DMS53 (cell line): Measurements from ENCODE around the gene TSPO.
A peak's percentile ranks its signal among the peaks of the same experiment; 100 is the strongest.

Experiments used
- DNase-seq: peaks from one replicate; lab custom pipeline; 2025; lab: John Stamatoyannopoulos, UW

Gene TSPO

DNA sequence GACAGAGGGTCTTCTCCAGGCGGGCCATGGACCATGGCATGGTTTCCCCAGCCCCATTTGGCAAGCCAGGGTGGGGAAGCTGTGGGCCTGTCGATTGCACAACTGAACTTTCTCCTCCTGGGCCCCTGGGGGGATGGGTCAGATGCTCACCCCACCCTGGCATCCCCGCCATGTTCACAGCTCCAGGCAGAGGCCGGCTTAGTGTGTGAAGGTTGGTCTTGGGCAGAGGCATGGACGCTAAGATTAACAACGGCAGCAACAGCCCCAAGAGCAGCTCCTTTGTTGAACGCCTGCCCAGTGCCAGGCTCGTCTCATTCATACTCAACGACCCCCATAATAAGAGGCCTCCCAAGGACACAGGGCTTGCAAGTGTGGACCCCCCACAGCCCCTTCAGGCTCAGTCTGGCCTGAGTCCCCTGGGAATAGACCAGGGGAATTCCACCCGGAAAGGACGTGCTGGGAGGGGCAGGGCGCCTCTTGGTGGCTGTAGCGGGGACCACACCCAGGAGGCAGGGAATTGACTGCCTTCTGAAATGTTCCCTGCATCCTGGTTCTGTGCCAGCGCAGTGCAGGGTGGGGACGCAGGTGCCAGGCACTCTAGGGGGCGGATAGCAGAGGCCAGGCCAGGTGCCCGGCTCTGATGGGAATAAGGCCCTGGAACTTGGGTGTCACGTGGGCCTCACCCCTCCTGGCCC lies 8.3 kb downstream of the TSPO start:
- peak; percentile 14 for DNase-seq

DNA sequence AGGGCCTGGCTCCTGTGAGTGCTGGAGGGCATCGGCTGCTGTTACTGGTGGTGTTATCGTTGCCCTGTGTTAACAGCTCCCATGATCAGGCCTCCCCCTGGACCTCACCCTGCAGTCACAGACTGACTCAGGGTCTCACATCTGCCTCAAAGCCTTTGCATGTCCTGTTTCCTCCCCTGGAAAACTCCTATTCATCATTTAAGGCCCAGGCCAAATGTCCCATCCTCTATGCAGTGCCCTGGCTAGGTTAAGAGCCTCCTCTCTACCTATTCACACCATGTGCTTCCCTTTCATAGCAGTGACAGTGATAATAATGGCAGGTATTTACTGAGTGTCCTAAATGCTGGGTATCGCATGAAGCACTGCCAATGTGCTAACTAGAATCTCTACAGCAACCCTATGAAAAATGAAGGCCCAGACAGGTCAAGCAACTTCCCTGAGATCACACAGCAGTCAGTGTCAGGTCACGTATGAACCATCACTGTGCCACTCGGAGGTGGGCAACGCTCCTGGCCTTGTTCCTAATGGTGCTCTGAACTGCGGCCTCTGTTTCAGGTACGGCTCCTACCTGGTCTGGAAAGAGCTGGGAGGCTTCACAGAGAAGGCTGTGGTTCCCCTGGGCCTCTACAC lies 9.3 kb downstream of the TSPO start:
- no peak for DNase-seq

DNA sequence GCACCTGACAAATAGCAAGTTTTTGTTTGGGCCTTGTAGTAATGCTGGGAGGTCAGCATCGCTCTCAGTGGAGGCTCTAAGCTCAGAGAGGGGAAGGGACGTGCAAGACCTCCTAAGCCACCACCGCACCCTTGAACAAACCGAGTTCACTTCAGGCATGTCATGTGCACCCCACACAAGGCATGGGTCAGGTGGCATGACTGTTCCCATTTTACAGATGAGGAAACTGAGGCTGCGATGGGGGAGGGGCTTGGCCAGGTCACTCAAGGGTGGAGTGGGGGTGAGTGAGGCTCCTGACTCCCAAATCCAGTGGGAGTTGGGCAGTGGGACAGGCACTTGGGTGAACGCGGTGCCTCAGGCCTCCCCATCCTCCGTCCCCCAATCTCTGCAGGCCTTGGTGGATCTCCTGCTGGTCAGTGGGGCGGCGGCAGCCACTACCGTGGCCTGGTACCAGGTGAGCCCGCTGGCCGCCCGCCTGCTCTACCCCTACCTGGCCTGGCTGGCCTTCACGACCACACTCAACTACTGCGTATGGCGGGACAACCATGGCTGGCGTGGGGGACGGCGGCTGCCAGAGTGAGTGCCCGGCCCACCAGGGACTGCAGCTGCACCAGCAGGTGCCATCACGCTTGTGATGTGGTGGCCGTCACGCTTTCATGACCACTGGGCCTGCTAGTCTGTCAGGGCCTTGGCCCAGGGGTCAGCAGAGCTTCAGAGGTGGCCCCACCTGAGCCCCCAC lies 11.2 kb downstream of the TSPO start:
- DNase-seq, result no peak

- no peak for DNase-seq
These were observed 12.0 kb downstream of the TSPO start for GRCh38 chr22:43163241-43163795.

GRCh38 chr22:43164636-43165035 lies 13.3 kb downstream of the TSPO start:
- no peak for DNase-seq

GRCh38 chr22:43166132-43166930 lies 15.0 kb downstream of the TSPO start:
- DNase-seq, result no peak

DNA sequence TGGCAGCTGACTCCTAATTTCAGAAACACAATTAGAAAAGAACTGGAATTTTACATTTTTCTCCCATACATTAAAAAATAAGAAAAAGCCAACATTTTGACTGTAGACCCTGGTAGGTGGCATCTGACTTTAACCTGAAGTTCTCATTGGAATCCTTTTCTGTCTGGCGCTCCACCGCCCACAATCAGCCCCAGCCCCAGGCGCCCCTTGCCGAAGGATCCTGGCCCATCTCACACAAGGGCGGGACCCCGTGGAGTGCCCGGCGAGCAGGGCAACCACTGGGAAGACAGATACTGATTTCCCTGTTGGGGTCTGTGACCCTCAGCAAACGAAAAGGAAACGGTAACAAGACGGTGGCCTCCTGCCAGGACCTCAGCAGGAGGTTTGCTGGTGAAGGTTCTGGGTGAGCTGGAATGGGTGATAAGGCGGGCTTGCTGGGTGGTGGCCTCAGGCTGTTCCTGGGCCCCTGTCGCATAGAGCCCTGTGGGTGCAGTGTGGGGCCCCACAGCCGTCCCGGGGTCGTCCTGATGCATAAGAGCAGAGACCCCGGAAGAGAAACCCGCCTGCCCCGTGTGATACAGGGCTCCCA lies 15.7 kb downstream of the TSPO start:
- no peak for DNase-seq

DNA sequence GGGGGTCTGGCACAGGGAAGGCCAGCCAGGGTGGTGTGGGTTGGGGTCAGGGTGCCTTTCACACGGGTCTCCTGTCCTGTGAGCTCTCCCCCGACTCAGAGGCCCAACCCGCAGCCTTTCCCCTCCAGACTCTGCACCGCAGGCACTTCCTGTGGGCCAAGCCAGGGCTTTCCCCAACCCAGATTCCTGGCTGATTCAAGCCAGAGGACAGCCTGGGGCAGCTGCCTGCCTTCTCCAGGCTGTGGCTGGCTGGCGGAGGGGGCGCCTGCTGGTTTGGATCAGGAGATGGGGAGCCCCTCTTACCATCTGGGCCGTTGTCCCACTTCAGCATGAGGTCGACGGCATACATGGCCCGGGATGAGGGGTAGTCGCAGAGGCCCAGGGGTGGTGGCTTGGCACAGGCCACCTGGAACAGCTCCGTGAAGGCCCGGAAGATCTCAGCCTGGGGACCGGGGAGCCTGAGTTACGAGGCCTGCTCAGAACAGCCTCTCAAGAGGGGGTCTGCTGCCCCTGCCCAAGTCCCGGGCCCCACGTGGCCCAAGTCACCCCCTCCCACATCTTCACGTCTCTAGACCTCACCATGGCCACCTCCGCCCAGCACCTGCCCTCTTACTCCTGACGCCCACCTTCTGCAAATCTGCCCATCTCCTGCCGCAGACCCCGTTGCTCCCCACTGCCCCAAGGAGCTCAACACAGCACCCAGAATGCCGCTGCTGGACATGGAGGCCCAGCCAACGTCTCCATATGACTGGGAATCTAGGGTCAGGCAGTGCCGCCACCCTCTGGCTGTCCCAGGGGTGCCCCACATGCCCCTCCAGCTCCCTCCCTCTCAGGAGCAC lies 17.3 kb downstream of the TSPO start:
- DNase-seq, result no peak

- no peak for DNase-seq
These were observed 18.2 kb downstream of the TSPO start for GRCh38 chr22:43169310-43170130.

GRCh38 chr22:43170131-43170480 lies 18.7 kb downstream of the TSPO start:
- DNase-seq, result no peak

DNA sequence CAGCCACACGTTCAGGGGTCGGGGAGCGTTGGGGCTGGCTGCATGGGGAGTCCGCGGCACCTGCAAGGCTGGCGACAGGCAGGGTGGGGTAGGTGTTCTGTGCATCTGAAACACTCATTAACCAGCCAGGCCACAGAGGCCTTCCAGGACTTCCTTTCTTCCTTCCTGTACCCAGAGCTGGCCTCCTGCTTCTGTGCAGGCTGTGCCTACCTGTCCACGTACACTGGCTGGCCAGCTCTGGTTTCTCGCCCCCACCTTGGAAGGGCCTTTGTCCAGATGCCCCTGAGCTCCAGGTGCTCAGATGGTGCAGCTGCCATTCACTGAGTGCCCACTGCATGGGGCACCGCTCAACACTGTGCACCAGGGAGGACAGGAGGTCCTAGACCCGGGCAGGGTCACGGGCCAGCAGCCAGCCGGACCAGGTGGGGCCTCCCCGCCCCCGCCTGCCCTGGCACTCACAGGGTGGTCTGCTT lies 19.7 kb downstream of the TSPO start:
- no peak for DNase-seq

GRCh38 chr22:43171607-43172006 lies 20.2 kb downstream of the TSPO start:
- no peak for DNase-seq

DNA sequence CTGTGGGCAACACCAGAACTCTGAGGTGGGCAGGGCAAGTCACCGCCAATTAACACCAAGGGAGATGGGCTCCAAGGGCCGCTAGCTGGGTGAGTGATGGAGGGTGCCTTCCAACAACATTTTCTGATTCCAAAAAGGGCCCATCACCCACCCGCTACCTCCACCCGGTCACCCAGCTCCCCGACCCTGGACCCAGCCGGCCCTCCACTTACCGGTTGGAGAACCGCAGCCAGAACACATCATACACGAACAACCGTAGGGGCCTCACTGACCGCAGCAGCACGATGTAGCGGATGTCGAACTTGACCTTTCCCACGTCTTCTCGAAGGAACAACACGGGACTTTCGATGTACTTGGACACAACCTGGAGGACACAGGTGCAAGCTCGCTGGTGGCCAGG lies 20.8 kb downstream of the TSPO start:
- DNase-seq, result no peak

DNA sequence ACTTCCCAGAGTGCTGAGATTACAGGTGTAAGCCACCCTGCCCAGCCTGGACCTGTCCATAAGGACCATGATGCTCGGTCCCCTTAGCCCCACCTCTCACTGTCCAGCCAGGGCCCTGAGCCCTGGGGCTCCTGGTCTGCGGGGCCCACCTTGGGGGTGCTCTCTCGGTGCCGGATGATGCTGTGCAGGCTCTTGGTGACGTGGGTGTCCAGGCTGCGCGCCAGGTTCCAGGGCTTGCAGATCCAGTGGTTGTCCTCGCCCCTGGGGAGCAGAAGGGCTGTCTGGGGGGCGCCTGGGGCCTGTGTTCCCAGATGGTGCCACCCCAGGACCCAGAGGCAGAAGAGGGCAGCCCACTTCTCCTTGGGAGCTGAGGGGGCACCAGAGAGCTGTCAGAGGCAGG lies 22.2 kb downstream of the TSPO start:
- DNase-seq, result no peak

GRCh38 chr22:43173976-43174720 lies 22.8 kb downstream of the TSPO start:
- no peak for DNase-seq

- DNase-seq, result no peak
These were observed 23.7 kb downstream of the TSPO start for GRCh38 chr22:43174941-43175531.

DNA sequence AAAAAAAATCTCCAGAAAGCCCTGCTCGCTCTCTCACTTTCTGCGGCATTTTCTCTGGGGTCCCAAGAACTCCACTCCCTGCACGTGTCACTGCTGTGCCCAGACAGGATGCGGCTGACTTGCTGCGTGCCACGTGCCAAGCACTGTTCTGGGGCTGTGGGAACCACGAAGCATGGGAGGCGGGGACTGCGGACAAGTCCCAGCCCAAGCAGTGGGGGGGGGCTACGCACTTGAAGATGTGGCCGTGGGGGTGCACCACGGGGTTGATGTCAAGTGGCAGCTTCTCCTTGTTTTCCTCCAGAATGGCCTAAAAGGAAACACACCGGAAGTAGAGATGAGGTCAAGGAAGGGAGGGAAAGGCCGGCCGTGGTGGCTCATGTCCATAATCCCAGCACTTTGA lies 24.7 kb downstream of the TSPO start:
- DNase-seq, result no peak

- DNase-seq, result no peak
These were observed 26.1 kb downstream of the TSPO start for GRCh38 chr22:43177479-43177878.
